Colonic mucosa (tissue), 4 donors: ENCODE data around the gene GAGE12F. TPM values are rescaled to one million over a fixed set of nuclear protein-coding genes. Genes with fewer than 3 reads are reported as not detected.
"Not testable (repeated sequence)": the region's sequence is repeated elsewhere in the genome, so short reads cannot be mapped to it uniquely, and the experiment has no call there.

ENCODE experiments used
- DNase-seq: peaks from one replicate; pipeline ENCODE4 v3.0.0-alpha.2; 2020
- H3K27ac ChIP-seq: fragments of 200-600 bp; one replicate; pipeline ENCODE4 v1.8.0; 2021
- H3K27me3 ChIP-seq: fragments of 200-600 bp; one replicate; pipeline ENCODE4 v1.8.0; 2021
- H3K36me3 ChIP-seq: fragments of 200-600 bp; one replicate; pipeline ENCODE4 v1.8.0; 2021
- H3K4me1 ChIP-seq: fragments of 200-600 bp; one replicate; pipeline ENCODE4 v1.8.0; 2021; ENCODE audit warnings: mild to moderate bottlenecking
- H3K4me3 ChIP-seq: fragments of 200-600 bp; one replicate; pipeline ENCODE4 v1.8.0; 2021
- H3K9ac ChIP-seq, 2 donors: one replicate each; pipeline ENCODE4 v1.7.0; 2013; ENCODE audit warnings: control low read depth in 2 of 2, low read depth in 2 of 2, low read length in 2 of 2
- H3K9me3 ChIP-seq: fragments of 200-600 bp; one replicate; pipeline ENCODE4 v1.8.0; 2021
- intact Hi-C: fragments of 100-400 bp; cut with DNase I; formaldehyde crosslinking; loops from one replicate; pipeline ENCODE4 v1.14.1; 2022
- total RNA-seq, 2 donors: library from RNA; stranded (reverse); fragmentation: NEBNext Ultra II Directional in 1 of 2; extraction: Animal tissue kit (Norgen Biotek cat#: 25700) in 1 of 2; gene quantifications; one replicate each; pipeline ENCODE4 v1.2.1, GENCODE V29; 2021
- donor health status: healthy.
- donor health status: DM: no; HTN: no; CAD: no.
- donor health status: DM: no; HTN: no; CAD: no.

Gene GAGE12F
- total RNA-seq = under 1 TPM in 1 of 2 donors, not detected in 1; 0.99 TPM

- H3K4me3 ChIP-seq, H3K4me1 ChIP-seq, H3K27me3 ChIP-seq, H3K27ac ChIP-seq, H3K9me3 ChIP-seq, intact Hi-C loops, DNase-seq, H3K9ac ChIP-seq, H3K36me3 ChIP-seq: not testable (repeated sequence)
These were observed at the start of gene GAGE12F for GRCh38 chrX:49560542-49560941. Gene GAGE12F, plus strand, starts transcription at chrX:49560842. Its CDS starts 1,155 bp downstream, at chrX:49561997.

- H3K4me3 ChIP-seq, H3K9me3 ChIP-seq, DNase-seq, intact Hi-C loops, H3K36me3 ChIP-seq, H3K27me3 ChIP-seq, H3K9ac ChIP-seq, H3K4me1 ChIP-seq, H3K27ac ChIP-seq: not testable (repeated sequence)
These were observed 28.8 kb upstream of the GAGE12F start, which contains the start of gene GAGE12C for GRCh38 chrX:49531877-49532276. Gene GAGE12C, plus strand, starts transcription at chrX:49532177. Its CDS starts 1,155 bp downstream, at chrX:49533332.

- H3K9me3 ChIP-seq, DNase-seq, H3K27me3 ChIP-seq, H3K4me1 ChIP-seq, H3K4me3 ChIP-seq, H3K36me3 ChIP-seq, intact Hi-C loops, H3K9ac ChIP-seq, H3K27ac ChIP-seq: not testable (repeated sequence)
These were observed 19.2 kb upstream of the GAGE12F start, which contains the start of gene GAGE12D for GRCh38 chrX:49541433-49541832. Gene GAGE12D, plus strand, starts transcription at chrX:49541733. Its CDS starts 1,155 bp downstream, at chrX:49542888.

- DNase-seq, intact Hi-C loops, H3K9ac ChIP-seq, H3K27me3 ChIP-seq, H3K4me1 ChIP-seq, H3K36me3 ChIP-seq, H3K4me3 ChIP-seq, H3K27ac ChIP-seq, H3K9me3 ChIP-seq: not testable (repeated sequence)
These were observed 9.7 kb upstream of the GAGE12F start, which contains the start of gene GAGE12E for GRCh38 chrX:49550989-49551388. Gene GAGE12E, plus strand, starts transcription at chrX:49551289. Its CDS starts 1,155 bp downstream, at chrX:49552444.

GRCh38 chrX:49568728-49569127 lies 8.1 kb downstream of the GAGE12F start:
- H3K4me3 ChIP-seq = not testable (repeated sequence)

GRCh38 chrX:49569152-49569551 lies 8.5 kb downstream of the GAGE12F start:
- H3K27me3 ChIP-seq, intact Hi-C loops, H3K27ac ChIP-seq, H3K9me3 ChIP-seq, H3K36me3 ChIP-seq, H3K4me3 ChIP-seq, H3K9ac ChIP-seq, H3K4me1 ChIP-seq: not testable (repeated sequence)
- DNase-seq = peak; percentile 6

More at GRCh38 chrX:49568728-49569127, 8.1 kb downstream of the GAGE12F start:
- H3K36me3 ChIP-seq, H3K27me3 ChIP-seq, H3K9ac ChIP-seq, H3K27ac ChIP-seq, intact Hi-C loops, H3K9me3 ChIP-seq, H3K4me1 ChIP-seq: not testable (repeated sequence)
- DNase-seq = peak; percentile 12

- H3K4me1 ChIP-seq, intact Hi-C loops, H3K27ac ChIP-seq, H3K27me3 ChIP-seq, H3K9ac ChIP-seq, H3K4me3 ChIP-seq, H3K9me3 ChIP-seq, DNase-seq, H3K36me3 ChIP-seq: not testable (repeated sequence)
These were observed 9.5 kb downstream of the GAGE12F start, which contains the start of gene GAGE12G for GRCh38 chrX:49570100-49570499. Gene GAGE12G, plus strand, starts transcription at chrX:49570400. Its CDS starts 1,155 bp downstream, at chrX:49571555.

GRCh38 chrX:49579649-49580048 lies 19.0 kb downstream of the GAGE12F start, which contains the start of gene GAGE12H:
Gene GAGE12H, plus strand, starts transcription at chrX:49579949. Its CDS starts 1,155 bp downstream, at chrX:49581104.
- H3K27ac ChIP-seq, H3K4me3 ChIP-seq, intact Hi-C loops, DNase-seq, H3K9me3 ChIP-seq, H3K9ac ChIP-seq, H3K27me3 ChIP-seq, H3K4me1 ChIP-seq, H3K36me3 ChIP-seq: not testable (repeated sequence)

GRCh38 chrX:49589196-49589595 lies 28.6 kb downstream of the GAGE12F start, which contains the start of gene GAGE2A:
Gene GAGE2A, plus strand, starts transcription at chrX:49589496. Its CDS starts 1,155 bp downstream, at chrX:49590651.
- H3K36me3 ChIP-seq, H3K4me1 ChIP-seq, H3K27me3 ChIP-seq, intact Hi-C loops, H3K4me3 ChIP-seq, H3K9ac ChIP-seq, H3K9me3 ChIP-seq, H3K27ac ChIP-seq, DNase-seq: not testable (repeated sequence)

GRCh38 chrX:49589769-49590478 lies 29.3 kb downstream of the GAGE12F start:
- H3K27me3 ChIP-seq, H3K4me3 ChIP-seq, H3K36me3 ChIP-seq, H3K4me1 ChIP-seq, intact Hi-C loops, H3K27ac ChIP-seq, H3K9ac ChIP-seq, H3K9me3 ChIP-seq: not testable (repeated sequence)
- DNase-seq = peak; percentile 20

- DNase-seq, intact Hi-C loops, H3K27me3 ChIP-seq: not testable (repeated sequence)
These were observed 29.8 kb downstream of the GAGE12F start for GRCh38 chrX:49590488-49590887.

GRCh38 chrX:49598720-49599119 lies 38.1 kb downstream of the GAGE12F start, which contains the start of gene GAGE1:
Gene GAGE1, plus strand, starts transcription at chrX:49599020. Its CDS starts 1,155 bp downstream, at chrX:49600175.
- DNase-seq, H3K27ac ChIP-seq, intact Hi-C loops, H3K9ac ChIP-seq, H3K9me3 ChIP-seq, H3K27me3 ChIP-seq, H3K4me3 ChIP-seq, H3K36me3 ChIP-seq, H3K4me1 ChIP-seq: not testable (repeated sequence)

More at GRCh38 chrX:49590488-49590887, 29.8 kb downstream of the GAGE12F start:
- not testable (repeated sequence) for H3K36me3 ChIP-seq, H3K9me3 ChIP-seq, H3K27ac ChIP-seq, H3K9ac ChIP-seq, H3K4me3 ChIP-seq, H3K4me1 ChIP-seq
